NCI-H2227 treated with DMSO at 0.1 percent for 48 hours (cell line): ENCODE data around the gene TMPRSS5.

ENCODE experiments used
- DNase-seq: peaks from one replicate; lab custom pipeline; 2025; lab: John Stamatoyannopoulos, UW

TMPRSS5 gene

GRCh38 chr11:113667801-113668200 lies 38.3 kb downstream of the TMPRSS5 start:
- DNase-seq, result no peak

GRCh38 chr11:113666584-113666983 lies 39.5 kb downstream of the TMPRSS5 start:
- no peak for DNase-seq

- peak; percentile 18 for DNase-seq
Observed at GRCh38 chr11:113664981-113665710, 41.0 kb downstream of the TMPRSS5 start.

- DNase-seq, result no peak
Observed at GRCh38 chr11:113664069-113664980, 41.8 kb downstream of the TMPRSS5 start.

GRCh38 chr11:113663567-113663966 lies 42.5 kb downstream of the TMPRSS5 start:
- DNase-seq, result no peak

DNA sequence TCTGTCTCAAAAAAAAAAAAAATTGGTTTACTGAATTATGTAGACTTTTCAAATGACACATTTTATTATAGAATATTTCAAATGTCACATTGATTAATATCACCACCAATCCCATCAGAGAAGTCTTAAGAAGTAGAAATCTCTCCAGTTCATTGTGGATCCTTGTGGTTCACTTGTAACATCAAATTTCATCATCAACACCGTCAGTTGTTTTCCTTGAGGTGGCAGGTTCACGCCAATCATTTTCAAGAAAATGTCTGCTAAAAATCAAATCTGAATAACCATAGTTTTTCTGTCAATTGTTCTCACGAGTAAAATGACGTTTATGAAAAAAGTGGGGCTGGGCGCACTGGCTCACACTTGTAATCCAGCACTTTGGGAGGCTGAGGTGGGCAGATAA lies 50.3 kb downstream of the TMPRSS5 start:
- DNase-seq, result no peak

- no peak for DNase-seq
Observed at GRCh38 chr11:113651023-113651422, 55.1 kb downstream of the TMPRSS5 start.

DNA sequence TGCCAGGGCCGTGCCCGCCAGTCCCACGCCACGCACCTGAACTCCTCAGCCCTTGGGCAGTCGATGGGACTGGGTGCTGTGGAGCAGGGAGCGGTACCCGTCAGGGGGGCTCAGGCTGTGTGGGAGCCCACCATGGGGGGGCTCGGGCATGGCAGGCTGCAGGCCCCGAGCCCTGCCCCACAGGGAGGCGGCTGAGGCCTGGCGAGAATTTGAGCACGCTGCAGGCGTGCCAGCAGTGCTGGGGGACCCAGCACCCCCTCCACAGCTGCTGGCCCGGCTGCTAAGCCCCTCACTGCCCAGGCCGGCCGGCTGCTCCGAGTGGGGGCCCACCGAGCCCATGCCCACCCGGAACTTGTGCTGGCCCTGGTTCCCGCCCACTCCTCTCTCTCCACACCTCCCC lies 56.8 kb downstream of the TMPRSS5 start:
- DNase-seq, result no peak

DNA sequence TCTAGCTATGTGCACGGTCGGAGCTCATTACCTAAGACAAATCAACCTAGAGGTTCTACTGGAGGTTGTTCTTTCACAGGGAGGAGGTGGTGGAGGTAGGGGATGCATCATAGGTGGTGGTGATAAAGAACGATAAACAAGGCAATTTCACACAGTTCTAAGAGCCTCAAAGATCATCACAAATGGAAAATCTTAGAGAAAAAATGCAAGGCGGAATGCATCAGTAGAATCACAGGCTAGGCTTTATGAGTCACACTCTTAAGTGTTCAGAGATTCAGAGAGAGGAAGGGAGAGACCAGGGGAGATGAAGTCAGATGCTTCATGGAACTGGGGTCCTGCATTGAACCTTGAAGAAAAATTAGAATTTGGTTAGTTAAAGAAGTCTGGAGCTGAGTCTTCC lies 58.3 kb downstream of the TMPRSS5 start:
- DNase-seq, result no peak

DNA sequence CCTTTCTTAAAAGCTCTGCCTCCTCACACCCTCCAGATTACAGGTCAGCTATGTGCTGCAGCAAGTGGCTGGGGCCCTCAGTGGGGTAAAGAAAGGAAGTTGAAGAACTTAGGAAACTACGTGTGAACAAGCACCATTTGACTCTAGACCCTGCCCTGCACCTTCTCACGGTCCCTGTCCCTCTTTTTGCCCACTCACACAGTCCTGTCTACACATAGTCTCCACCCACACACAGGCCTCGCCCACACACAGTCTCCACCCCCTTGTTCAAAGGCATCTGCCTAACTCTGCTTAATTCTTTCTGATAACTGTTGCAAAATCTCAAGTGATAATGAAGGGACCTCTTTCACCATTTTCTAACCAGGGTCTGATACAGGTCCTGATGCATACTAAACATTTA lies 59.0 kb downstream of the TMPRSS5 start:
- DNase-seq, result no peak

DNA sequence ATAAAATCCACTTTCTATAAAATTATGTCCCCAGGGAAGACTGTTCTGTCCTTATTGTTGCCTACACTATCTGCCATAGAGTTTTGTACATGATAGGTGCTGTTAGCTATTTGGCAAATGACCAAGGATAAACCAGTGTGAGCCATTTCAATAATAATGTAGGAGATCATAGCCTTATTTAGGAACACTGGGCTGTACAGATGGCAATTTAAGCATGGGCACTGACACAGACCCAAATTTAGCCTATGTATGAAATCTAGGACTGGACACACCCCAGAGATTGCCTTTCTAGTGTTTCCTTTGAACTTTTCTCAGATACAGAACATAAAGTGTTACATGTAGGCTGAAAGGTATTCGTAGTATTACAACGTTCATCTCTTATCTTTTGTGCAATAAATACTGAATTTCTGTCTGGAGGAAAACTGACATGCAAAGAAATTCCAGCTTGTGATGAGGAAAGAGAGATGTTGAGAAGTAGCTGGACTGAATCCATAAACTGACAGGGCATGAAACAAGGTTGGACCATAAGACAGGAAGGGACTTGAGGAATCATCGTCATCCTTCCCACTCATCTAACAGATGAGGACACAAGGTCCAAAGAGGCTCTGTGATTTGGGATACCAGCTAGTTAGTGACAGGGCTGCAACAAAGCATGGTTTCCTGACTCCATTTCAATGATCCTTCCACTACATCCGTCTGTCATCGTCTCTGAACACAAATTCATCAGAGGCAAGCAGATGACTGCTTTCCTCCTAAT lies 60.3 kb downstream of the TMPRSS5 start:
- DNase-seq, result no peak

DNA sequence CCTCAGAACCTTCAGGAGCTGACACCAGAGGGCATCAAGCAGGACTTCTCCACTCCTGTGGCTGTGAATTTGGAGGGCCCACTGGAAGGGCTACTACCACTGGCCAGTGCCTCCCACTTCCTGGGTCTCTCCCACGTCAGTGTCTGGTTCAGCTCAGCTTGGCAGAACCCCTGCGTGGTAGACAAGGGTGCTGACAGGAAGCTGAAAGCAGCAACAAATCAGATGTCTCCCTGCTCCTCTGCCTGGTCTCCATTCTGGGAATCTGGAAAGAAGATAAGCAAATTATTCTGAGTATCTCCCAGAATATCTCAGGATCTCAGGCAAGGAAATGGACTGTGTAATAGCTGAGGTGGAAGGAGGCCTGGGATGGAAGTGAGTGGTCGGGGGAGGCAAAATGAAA lies 61.5 kb downstream of the TMPRSS5 start:
- DNase-seq, result no peak

DNA sequence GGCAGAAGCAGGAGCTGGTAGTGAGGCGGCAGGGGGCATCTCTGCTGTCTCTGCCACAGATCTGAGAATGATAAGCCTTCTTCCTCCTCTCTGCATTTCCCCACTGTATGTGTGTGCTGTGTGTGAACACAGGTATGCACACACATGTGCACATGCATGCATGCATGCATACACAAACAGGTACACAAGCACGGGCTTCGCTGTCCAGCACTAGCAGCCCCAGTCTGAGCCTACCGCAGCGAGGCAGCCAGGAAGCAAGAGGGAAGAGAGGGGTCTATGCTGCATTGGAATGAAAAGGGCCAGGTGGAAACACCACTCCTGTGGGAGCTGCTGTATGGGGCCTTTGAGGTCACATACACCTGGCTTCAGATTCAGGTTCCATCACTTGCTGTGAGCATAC lies 62.4 kb downstream of the TMPRSS5 start:
- DNase-seq, result no peak

DNA sequence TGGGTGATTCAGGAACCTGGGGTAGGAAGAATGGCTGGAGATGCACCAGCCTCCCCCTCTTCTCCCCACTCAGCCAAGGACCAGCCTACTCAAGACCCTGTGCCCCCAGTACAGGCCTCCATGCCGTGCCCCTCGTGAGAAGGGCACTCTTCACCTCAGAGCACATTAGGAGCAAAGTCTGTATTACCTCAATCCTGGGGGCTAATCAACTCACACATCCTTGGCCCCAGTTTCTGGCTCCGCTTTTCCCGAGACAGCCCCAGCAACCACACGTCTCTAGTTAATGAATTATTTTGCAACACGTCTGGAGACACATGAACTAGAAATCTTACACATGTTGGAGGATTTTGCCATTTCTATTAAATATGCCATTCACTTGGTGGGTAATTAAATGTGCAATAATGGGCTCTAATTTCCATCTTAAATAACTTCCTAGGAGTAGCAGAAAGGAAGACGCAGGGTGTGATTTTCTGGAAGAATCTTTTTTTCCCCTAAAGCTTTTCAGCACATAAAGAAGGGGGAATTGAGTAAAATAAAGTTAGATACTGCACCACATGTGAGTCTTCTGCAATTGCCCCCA lies 63.0 kb downstream of the TMPRSS5 start:
- no peak for DNase-seq

GRCh38 chr11:113642090-113642489 lies 64.0 kb downstream of the TMPRSS5 start:
- DNase-seq, result no peak

DNA sequence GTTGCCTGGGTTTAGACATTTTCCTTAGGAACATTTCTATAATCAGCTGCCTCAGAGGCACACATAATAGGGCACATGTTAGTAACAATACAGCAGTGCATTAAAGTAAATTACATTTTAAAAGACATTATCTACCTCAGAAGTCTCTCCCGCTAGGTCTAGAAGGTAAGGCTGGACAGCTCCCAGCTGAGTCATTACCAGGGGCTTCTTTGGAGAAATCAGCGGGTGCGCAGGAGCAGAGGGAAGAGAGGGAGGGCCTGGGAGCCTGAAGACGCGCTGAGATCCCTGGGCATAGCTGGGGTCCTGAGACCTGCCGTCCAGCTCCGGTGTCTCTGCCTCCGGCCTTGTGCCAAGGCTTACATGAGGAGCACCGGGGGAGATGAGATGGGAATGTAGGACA lies 67.7 kb downstream of the TMPRSS5 start:
- no peak for DNase-seq

- no peak for DNase-seq
Observed at GRCh38 chr11:113637636-113638035, 68.5 kb downstream of the TMPRSS5 start.
